ENCODE results near the gene PRICKLE1.

DNA sequence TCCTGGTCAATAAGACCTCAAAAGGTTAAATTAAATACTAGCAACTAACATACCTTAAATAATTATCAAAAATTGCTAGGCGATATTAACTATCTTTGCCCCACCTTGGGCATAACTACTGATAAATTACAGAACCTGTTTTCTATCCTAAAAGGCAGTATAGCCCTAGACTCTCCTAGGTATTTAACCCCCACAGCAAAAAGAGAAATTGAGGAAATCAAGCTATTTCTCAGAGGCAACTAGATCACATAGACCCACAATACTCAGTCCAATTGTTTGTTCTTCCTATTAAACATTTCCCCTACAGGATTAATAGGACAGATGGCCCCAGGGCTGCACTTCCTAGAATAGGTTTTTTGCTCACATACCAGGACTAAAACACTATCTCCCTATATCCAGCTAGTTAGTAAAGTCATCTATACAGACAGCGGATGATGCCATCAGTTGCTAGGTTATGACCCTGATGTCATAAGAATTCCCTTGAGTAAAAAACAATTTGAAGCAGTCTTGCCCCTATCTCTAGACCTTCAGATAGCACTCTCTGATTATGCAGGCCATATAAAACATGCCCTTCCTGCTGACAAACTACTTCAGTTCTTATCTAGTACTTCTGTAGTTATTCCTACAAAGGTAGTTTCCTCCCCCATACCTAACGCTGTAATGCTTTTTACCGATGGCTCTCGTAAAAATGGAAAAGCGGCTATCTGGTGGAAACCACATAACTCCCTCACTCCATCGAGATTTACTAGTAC lies 145.2 kb downstream of the PRICKLE1 start:
- TF ChIP-seq, protein P1, sequence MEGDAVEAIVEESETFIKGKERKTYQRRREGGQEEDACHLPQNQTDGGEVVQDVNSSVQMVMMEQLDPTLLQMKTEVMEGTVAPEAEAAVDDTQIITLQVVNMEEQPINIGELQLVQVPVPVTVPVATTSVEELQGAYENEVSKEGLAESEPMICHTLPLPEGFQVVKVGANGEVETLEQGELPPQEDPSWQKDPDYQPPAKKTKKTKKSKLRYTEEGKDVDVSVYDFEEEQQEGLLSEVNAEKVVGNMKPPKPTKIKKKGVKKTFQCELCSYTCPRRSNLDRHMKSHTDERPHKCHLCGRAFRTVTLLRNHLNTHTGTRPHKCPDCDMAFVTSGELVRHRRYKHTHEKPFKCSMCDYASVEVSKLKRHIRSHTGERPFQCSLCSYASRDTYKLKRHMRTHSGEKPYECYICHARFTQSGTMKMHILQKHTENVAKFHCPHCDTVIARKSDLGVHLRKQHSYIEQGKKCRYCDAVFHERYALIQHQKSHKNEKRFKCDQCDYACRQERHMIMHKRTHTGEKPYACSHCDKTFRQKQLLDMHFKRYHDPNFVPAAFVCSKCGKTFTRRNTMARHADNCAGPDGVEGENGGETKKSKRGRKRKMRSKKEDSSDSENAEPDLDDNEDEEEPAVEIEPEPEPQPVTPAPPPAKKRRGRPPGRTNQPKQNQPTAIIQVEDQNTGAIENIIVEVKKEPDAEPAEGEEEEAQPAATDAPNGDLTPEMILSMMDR (IDR thresholded peaks at IDR 0.05): no peak
- no peak for TF ChIP-seq POLR2A (IDR thresholded peaks at IDR 0.05)

All from body of pancreas (tissue), 4 donors.